ENCODE data around the gene SUCLG2.

SUCLG2 gene

DNA sequence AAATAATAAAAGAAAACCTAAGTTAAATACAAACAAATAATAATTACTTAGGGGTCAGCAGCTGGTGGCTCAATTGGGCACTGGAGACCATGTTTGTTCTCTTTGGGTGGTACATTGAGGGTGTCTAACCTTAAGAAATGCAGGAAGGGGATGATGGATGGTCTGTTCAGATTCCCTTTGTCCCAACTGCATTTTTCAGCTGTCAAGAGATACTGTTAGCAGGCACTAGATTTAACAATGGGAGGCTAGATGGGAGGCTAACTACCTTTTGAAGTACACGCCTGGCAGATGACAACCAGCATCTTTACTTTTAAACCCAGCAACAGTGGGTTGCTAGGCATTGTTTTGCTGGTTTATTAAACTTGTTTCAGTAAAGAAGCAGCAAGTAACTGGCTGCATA lies 222.5 kb downstream of the SUCLG2 start:
- TF ChIP-seq, protein P1, sequence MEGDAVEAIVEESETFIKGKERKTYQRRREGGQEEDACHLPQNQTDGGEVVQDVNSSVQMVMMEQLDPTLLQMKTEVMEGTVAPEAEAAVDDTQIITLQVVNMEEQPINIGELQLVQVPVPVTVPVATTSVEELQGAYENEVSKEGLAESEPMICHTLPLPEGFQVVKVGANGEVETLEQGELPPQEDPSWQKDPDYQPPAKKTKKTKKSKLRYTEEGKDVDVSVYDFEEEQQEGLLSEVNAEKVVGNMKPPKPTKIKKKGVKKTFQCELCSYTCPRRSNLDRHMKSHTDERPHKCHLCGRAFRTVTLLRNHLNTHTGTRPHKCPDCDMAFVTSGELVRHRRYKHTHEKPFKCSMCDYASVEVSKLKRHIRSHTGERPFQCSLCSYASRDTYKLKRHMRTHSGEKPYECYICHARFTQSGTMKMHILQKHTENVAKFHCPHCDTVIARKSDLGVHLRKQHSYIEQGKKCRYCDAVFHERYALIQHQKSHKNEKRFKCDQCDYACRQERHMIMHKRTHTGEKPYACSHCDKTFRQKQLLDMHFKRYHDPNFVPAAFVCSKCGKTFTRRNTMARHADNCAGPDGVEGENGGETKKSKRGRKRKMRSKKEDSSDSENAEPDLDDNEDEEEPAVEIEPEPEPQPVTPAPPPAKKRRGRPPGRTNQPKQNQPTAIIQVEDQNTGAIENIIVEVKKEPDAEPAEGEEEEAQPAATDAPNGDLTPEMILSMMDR (conservative IDR thresholded peaks at IDR 0.05; ENCODE audit: low read depth, low read length), result no peak
- H3K4me3 ChIP-seq (ENCODE audit: low read length), result no peak overlapping the region
- DNase-seq (ENCODE audit: low read depth), result no peak

DNA sequence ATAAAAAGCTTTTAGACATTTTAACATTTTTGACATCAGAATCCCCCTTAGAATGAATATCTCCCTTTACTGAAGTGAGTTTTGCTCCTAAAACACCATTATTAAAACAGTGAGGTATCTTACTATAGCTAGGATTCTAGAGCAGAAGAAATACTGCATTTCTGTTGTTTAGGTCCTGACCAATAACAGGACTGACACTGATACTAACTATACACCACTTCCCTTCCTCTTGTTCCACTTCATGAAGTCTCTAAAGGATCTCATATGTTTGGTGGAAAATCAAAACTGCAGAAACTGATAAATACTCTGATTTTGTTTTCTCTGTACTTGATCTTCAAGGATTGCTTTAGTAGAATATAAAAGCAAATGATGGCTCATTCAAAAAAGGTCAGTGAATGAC lies 230.7 kb downstream of the SUCLG2 start:
- TF ChIP-seq, protein P1 (conservative IDR thresholded peaks at IDR 0.05; ENCODE audit: low read depth, low read length), result no peak
- no peak overlapping the region for H3K4me3 ChIP-seq (ENCODE audit: low read length)
- DNase-seq (ENCODE audit: low read depth), result no peak

DNA sequence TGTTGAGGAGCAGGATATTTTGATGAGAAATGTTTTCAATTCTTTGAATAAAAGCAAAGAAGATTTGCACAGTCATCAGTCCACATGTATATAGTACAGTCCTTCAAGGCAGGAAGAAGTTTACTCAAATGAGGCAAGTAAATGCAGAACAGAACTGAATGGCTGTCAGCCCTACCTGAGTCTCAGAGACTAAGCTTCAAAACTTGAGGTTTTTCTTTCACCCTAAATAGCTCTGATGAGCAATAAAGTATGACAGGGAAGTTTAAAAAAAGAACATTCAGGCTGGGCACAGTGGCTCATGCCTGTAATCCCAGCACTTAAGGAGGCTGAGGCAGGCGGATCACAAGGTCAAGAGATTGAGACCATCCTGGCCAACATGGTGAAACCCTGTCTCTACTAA lies 232.5 kb downstream of the SUCLG2 start:
- TF ChIP-seq, protein P1 (conservative IDR thresholded peaks at IDR 0.05; ENCODE audit: low read depth, low read length), result no peak
- H3K4me3 ChIP-seq (ENCODE audit: low read length), result no peak overlapping the region
- DNase-seq (ENCODE audit: low read depth), result no peak

DNA sequence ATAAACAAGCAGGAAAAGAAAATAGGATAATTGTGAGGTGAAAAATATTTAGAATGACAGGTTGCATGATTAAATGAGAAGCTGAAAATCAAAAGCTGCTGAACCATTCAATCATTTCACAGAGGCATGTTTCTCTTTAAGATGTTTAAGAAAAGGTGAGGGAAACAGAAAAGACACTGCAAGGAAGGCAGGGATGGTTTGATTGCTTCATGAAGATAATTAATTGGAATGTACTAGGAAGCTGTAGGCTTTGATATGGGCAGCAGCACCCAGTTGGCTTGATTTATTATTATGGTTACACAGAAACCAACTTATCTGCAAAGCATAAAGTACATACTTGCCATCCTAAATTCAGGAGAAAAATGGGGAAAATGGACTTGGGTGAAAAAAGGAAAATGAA lies 234.6 kb downstream of the SUCLG2 start:
- no peak for DNase-seq (ENCODE audit: low read depth)
- TF ChIP-seq, protein P1 (conservative IDR thresholded peaks at IDR 0.05; ENCODE audit: low read depth, low read length), result no peak
- no peak overlapping the region for H3K4me3 ChIP-seq (ENCODE audit: low read length)

DNA sequence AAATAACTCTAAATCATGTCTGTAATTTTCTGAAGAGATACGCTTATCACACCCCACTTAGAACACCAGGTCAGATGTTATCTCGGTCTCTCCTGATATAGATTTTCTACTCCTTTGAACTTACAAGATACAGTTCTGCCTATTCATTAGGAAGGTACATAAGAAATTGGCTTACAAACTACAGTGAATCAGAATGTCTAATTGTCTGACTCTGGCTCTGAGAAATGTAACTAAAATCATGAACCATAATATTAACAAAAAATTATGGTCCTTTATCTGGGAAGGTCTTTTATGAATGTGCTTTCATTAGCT lies 235.2 kb downstream of the SUCLG2 start:
- no peak overlapping the region for H3K4me3 ChIP-seq (ENCODE audit: low read length)
- no peak for DNase-seq (ENCODE audit: low read depth)
- TF ChIP-seq, protein P1 (conservative IDR thresholded peaks at IDR 0.05; ENCODE audit: low read depth, low read length), result no peak

DNA sequence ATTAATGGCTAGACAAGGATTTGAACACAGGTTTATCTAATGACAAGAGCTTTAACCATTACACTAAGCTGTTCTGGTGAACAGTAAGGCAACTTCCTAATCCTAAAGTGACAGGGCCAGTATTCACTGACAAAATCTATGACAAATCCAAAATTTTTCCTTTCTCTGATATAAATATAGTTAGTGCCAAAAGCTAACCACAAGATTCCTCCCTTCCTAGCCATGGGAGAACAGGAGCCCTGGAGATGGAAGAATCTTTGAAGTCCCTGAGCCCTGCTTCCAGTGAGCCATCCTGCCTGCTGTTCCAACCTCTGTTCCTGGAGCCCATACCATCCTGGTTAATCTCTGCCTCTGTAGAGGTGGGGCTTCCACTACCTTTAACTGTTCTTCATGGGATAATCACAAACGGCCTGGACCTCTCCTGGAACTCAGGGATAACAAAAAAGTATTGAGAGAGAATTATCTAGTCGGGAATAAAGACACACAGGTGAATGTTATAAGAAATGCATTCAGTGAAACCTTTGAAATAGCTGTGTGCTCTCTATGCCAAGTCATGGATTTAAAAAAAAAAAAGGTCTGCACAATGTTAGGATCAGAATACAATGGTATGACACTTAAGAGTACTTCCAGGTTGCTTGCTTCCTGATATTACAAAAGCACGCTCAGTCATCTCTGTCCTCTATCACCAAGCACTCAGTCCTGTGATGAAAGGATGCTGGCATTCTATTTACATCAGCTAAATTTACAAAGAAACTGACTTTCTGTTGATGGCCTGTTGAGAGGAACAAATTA lies 235.8 kb downstream of the SUCLG2 start:
- TF ChIP-seq, protein P1 (conservative IDR thresholded peaks at IDR 0.05; ENCODE audit: low read depth, low read length), result no peak
- no peak overlapping the region for H3K4me3 ChIP-seq (ENCODE audit: low read length)
- DNase-seq (ENCODE audit: low read depth), result no peak

DNA sequence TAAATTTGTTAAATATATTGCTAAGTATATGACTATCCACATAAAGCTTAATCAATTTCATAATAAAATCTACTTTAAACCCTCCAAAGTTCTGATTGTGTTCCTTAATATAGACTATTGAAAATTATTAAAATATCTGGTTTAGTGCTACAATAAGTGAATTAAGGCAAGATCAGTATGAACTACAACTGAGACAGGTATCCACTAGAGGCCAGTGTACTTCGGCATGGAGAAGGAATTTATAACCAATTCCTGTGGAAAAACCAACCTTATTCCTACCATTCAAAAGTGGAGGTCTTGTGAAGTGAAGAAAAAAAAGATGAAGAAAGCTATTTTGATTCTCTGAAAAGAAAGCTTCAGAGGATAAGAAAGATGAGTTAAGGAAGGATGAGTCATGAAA lies 237.7 kb downstream of the SUCLG2 start:
- no peak for DNase-seq (ENCODE audit: low read depth)
- H3K4me3 ChIP-seq (ENCODE audit: low read length), result no peak overlapping the region
- TF ChIP-seq, protein P1 (conservative IDR thresholded peaks at IDR 0.05; ENCODE audit: low read depth, low read length), result peak; percentile 22
